ENCODE results near the gene FYCO1. TPM values are rescaled to one million over a fixed set of nuclear protein-coding genes. Genes with fewer than 3 reads are reported as not detected.
A peak's percentile ranks its signal among the peaks of the same experiment; 100 is the strongest.

The FYCO1 gene
- total and polyA plus RNA-seq, 2 of the 8 experiments (the other 6 are each of a cell fraction or from before 2014, with no cell fraction given): 4.8 to 10.8 TPM

DNA sequence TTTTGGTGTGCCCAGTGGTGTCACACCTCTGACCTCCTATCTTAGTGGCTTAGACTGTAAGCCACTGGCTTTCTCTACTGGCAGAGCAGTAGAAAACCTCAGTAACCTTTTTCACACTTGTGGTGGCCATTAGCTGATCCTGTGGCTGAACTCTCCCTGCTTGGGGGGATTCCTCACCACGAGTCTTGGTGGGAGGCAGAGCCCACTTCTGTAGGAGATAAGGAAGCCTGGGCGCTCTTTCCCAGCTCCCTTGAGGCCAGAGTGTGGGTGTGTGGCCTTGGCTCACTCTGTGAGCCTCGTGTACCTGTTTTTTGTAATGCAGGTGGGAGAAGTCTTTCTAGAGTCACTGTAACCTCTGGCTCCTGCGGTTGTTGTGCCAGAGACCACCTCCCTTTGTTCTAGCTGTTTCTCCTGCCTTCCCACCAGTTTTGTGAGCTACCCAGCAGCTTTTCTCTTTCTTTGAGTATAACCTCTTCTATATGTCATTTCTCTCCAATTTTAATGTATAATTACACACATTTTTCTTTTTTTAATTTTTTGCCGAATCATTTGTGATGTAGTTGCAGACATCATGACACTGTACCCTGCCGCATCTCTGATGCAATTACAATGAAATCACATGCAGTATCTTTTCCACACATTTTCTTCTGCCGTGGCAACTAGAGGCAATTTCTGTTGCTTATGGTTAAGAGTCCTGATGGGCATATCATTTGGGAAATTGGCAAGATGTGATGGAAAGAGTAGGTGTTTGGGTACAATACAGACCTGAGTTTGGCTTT lies 17.9 kb upstream of the FYCO1 start:
- ChIA-PET CTCF (ENCODE audit: partially characterized antibody) (no interaction called here), POLR2A (ENCODE audit: partially characterized antibody) (interaction anchor here (0.6 kb wide), 1 partner anchor 22 kb away, joined by 3 read pairs; no protein-coding TSS in a partner anchor)
- no peak overlapping the region for H3K56ac ChIP-seq (replicated peaks; ENCODE audit: insufficient read length, low read depth, low read length)
- no peak overlapping the region; a peak in 1 of 7 replicates for H3K9ac ChIP-seq (replicated peaks in 1 of 4; ENCODE audit: extremely low read depth in 1 of 4, low read depth in 3 of 4, low read length in 3 of 4)
- H3K4me3 ChIP-seq (ENCODE audit: extremely low read depth in 1 of 4, insufficient read depth in 2 of 4, low read depth in 3 of 4, low read length in 4 of 4): no peak overlapping the region
- no peaks in the 10 kb centered on the region for H3K23me2 ChIP-seq (ENCODE audit: low read depth, low read length)
- H4K91ac ChIP-seq (replicated peaks; ENCODE audit: insufficient read length, low read length): no peak overlapping the region
- H3K79me2 ChIP-seq (ENCODE audit: control insufficient read depth in 1 of 2, insufficient read depth in 2 of 2, low read length in 2 of 2): no peaks in the 10 kb centered on the region
- H4K20me1 ChIP-seq (replicated peaks in 1 of 2; ENCODE audit: control insufficient read depth in 1 of 2, insufficient read depth in 2 of 2, low read length in 2 of 2): no peaks in the 10 kb centered on the region
- no peak overlapping the region for H2BK15ac ChIP-seq (ENCODE audit: low read length)
- H2AFZ ChIP-seq (ENCODE audit: low read length): peak overlapping the region; percentile 5; the same call in 1 of the 2 replicates
- H3K4me2 ChIP-seq (ENCODE audit: insufficient read depth in 1 of 2, low read depth in 2 of 2, low read length in 2 of 2): no peak overlapping the region
- H4K5ac ChIP-seq (ENCODE audit: insufficient read length, low read depth, low read length): no peak overlapping the region
- DNase-seq (ENCODE audit: low read depth in 1 of 2, low spot score in 2 of 2) (no peak), FAIRE-seq (no peak)
- no peak overlapping the region for H2BK20ac ChIP-seq (ENCODE audit: low read length)
- H2AK5ac ChIP-seq (ENCODE audit: low read depth, low read length): no peak overlapping the region
- H3K18ac ChIP-seq (ENCODE audit: extremely low read depth, low read length): no peak overlapping the region
- no peak overlapping the region for H3K27ac ChIP-seq (ENCODE audit: low read depth, low read length)
- H3K36me3 ChIP-seq (ENCODE audit: control insufficient read depth in 2 of 4, insufficient read depth in 4 of 4, low read length in 3 of 4): no peaks in the 10 kb centered on the region
- H2BK12ac ChIP-seq (ENCODE audit: low read depth, low read length): no peak overlapping the region
- H3K14ac ChIP-seq (ENCODE audit: insufficient read length): no peak overlapping the region
- no peaks in the 10 kb centered on the region for H3K79me1 ChIP-seq (ENCODE audit: low read depth, low read length)
- H3K4ac ChIP-seq (replicated peaks; ENCODE audit: insufficient read length, low read depth, low read length): no peak overlapping the region
- no peak for TF ChIP-seq BACH1 (IDR thresholded peaks at IDR 0.05; ENCODE audit: low read length)
- TF ChIP-seq ASH2L (IDR thresholded peaks at IDR 0.05; ENCODE audit: low read length): no peak
- TF ChIP-seq POLR2A (IDR thresholded peaks at IDR 0.05; ENCODE audit: control extremely low read depth in 1 of 2, low read depth in 2 of 2, low read length in 2 of 2): no peak
- TF ChIP-seq RFX5 (IDR thresholded peaks at IDR 0.05; ENCODE audit: borderline replicate concordance, low read depth, low read length): no peak
- TF ChIP-seq JUND (IDR thresholded peaks at IDR 0.05; ENCODE audit: low read length): no peak
- no peak for TF ChIP-seq NANOG (IDR thresholded peaks at IDR 0.05; ENCODE audit: insufficient read depth, low read depth, low read length, poor library complexity, severe bottlenecking)
- TF ChIP-seq RBBP5 (IDR thresholded peaks at IDR 0.05; ENCODE audit: borderline replicate concordance, low read depth, low read length): no peak
- TF ChIP-seq CBX8 (IDR thresholded peaks at IDR 0.05; ENCODE audit: borderline replicate concordance, low read depth, low read length): no peak
- no peak for TF ChIP-seq ZNF274 (IDR thresholded peaks at IDR 0.05; ENCODE audit: borderline replicate concordance, extremely low read depth, low read length)
- TF ChIP-seq SIX5 (IDR thresholded peaks at IDR 0.05; ENCODE audit: low read depth, low read length): no peak
- no peak for TF ChIP-seq KDM5A (IDR thresholded peaks at IDR 0.05; ENCODE audit: low read length)
- TF ChIP-seq CHD2 (IDR thresholded peaks at IDR 0.05; ENCODE audit: low read length): no peak
- TF ChIP-seq, protein P1, sequence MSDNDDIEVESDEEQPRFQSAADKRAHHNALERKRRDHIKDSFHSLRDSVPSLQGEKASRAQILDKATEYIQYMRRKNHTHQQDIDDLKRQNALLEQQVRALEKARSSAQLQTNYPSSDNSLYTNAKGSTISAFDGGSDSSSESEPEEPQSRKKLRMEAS (IDR thresholded peaks at IDR 0.05): no peak
- TF ChIP-seq MAFK (IDR thresholded peaks at IDR 0.05; ENCODE audit: low read depth, low read length): no peak
- H2BK120ac ChIP-seq (replicated peaks; ENCODE audit: low read depth, low read length): no peak overlapping the region
- 87% methylated on average over 7 of the region's 7 CpGs; no CpG with 5 or more reads in 1 of the 2 experiments for WGBS, 2 experiments (ENCODE audit: extremely low coverage in 1 of 2, insufficient coverage in 1 of 2, insufficient read length in 1 of 2, insufficient replicate concordance in 2 of 2, low coverage in 1 of 2, low lambda C conversion rate in 2 of 2, missing lambda C conversion rate in 1 of 2)
- no peak overlapping the region for H2BK5ac ChIP-seq (ENCODE audit: low read depth, low read length)
- H3K23ac ChIP-seq (ENCODE audit: insufficient read length): no peak overlapping the region
- no peaks in the 10 kb centered on the region for H3K27me3 ChIP-seq (replicated peaks in 1 of 4; ENCODE audit: control insufficient read depth in 3 of 4, extremely low read depth in 1 of 4, insufficient read depth in 3 of 4, low read length in 3 of 4)
- no peaks in the 10 kb centered on the region for H3K4me1 ChIP-seq (replicated peaks in 1 of 4; ENCODE audit: control insufficient read depth in 3 of 4, insufficient read depth in 4 of 4, low read length in 3 of 4)
- no peak overlapping the region for H4K8ac ChIP-seq (ENCODE audit: extremely low read depth, insufficient read depth, low read length)
- no peaks in the 10 kb centered on the region for H3K9me3 ChIP-seq (ENCODE audit: insufficient read depth in 2 of 2, low read depth in 1 of 2, low read length in 1 of 2)
